ENCODE results near the gene HENMT1.

The HENMT1 gene

GRCh38 chr1:108624069-108624468, 36.8 kb downstream of the HENMT1 start:
- no peak for DNase-seq

- no peak for DNase-seq
Measured at GRCh38 chr1:108617724-108618056, 43.2 kb downstream of the HENMT1 start.

GRCh38 chr1:108617008-108617723, 43.7 kb downstream of the HENMT1 start:
- no peak for DNase-seq

GRCh38 chr1:108615544-108615943, 45.3 kb downstream of the HENMT1 start:
- DNase-seq = no peak

- no peak for DNase-seq
Measured at GRCh38 chr1:108612496-108612895, 48.4 kb downstream of the HENMT1 start.

- no peak for DNase-seq
Measured at GRCh38 chr1:108611984-108612383, 48.9 kb downstream of the HENMT1 start.

- DNase-seq = no peak
Measured at GRCh38 chr1:108610073-108610472, 50.8 kb downstream of the HENMT1 start.

- no peak for DNase-seq
Measured at GRCh38 chr1:108609483-108610049, 51.3 kb downstream of the HENMT1 start.

GRCh38 chr1:108606478-108606877, 54.4 kb downstream of the HENMT1 start:
- DNase-seq = no peak

- DNase-seq = no peak
Measured at GRCh38 chr1:108605633-108606032, 55.3 kb downstream of the HENMT1 start.

GRCh38 chr1:108601708-108602410, 59.0 kb downstream of the HENMT1 start:
- no peak for DNase-seq

- no peak for DNase-seq
Measured at GRCh38 chr1:108600504-108600903, 60.4 kb downstream of the HENMT1 start.

- no peak for DNase-seq
Measured at GRCh38 chr1:108598340-108598739, 62.6 kb downstream of the HENMT1 start.
